ENCODE results near the gene SPANXN2. TPM values are rescaled to one million over a fixed set of nuclear protein-coding genes. Genes with fewer than 3 reads are reported as not detected.

The SPANXN2 gene
- total RNA-seq, 1 donor = not detected

DNA sequence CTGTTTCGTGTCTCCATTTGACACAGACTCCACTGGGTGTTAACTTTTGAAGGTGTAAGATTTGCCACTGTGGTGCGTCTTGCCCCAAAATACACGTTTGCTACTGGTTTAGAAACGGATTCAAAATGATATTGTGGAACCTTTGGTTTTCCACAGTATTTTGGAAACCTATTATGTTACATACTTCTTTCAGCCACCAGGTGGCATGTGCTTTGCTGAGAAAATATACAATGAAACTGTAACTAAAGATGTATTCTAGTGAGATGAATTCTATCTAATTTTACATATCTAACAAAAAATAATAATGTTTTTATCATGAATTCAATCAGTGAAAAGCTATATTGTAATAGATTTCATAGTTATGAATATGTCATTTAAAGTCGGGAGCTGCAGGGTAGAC lies 56.2 kb downstream of the SPANXN2 start:
- no peak overlapping the region for H2AFZ ChIP-seq (ENCODE audit: low read length)
- H3K4me1 ChIP-seq (ENCODE audit: insufficient read depth, low read length) = no peaks in the 10 kb centered on the region
- no peak overlapping the region for H3K4me2 ChIP-seq (ENCODE audit: insufficient read depth, low read length)
- no peak overlapping the region for H3K27ac ChIP-seq (ENCODE audit: low read depth, low read length)
- H3K4me3 ChIP-seq (ENCODE audit: insufficient read depth, low read length) = no peak overlapping the region
- no peaks in the 10 kb centered on the region for H4K20me1 ChIP-seq (ENCODE audit: insufficient read depth, low read length)
- no peaks in the 10 kb centered on the region for H3K36me3 ChIP-seq (ENCODE audit: insufficient read depth, low read length)
- no peak for DNase-seq (ENCODE audit: insufficient read length, low spot score, missing footprints)
- no peaks in the 10 kb centered on the region for H3K79me2 ChIP-seq (ENCODE audit: insufficient read depth, low read length)
- H3K27me3 ChIP-seq (ENCODE audit: insufficient read depth, low read length) = no peaks in the 10 kb centered on the region
- H3K9me3 ChIP-seq (ENCODE audit: low read depth, low read length) = no peaks in the 10 kb centered on the region
- TF ChIP-seq CTCF (IDR thresholded peaks at IDR 0.05; ENCODE audit: extremely low read depth, low read depth, low read length) = peak; percentile 48

- no peak overlapping the region for H3K27ac ChIP-seq (ENCODE audit: low read depth, low read length)
- no peaks in the 10 kb centered on the region for H4K20me1 ChIP-seq (ENCODE audit: insufficient read depth, low read length)
- no peaks in the 10 kb centered on the region for H3K4me1 ChIP-seq (ENCODE audit: insufficient read depth, low read length)
- H3K79me2 ChIP-seq (ENCODE audit: insufficient read depth, low read length) = no peaks in the 10 kb centered on the region
- no peak overlapping the region for H2AFZ ChIP-seq (ENCODE audit: low read length)
- H3K4me2 ChIP-seq (ENCODE audit: insufficient read depth, low read length) = no peak overlapping the region
- no peaks in the 10 kb centered on the region for H3K27me3 ChIP-seq (ENCODE audit: insufficient read depth, low read length)
- no peak for DNase-seq (ENCODE audit: insufficient read length, low spot score, missing footprints)
- TF ChIP-seq CTCF (IDR thresholded peaks at IDR 0.05; ENCODE audit: extremely low read depth, low read depth, low read length) = no peak
- H3K9me3 ChIP-seq (ENCODE audit: low read depth, low read length) = no peaks in the 10 kb centered on the region
- H3K36me3 ChIP-seq (ENCODE audit: insufficient read depth, low read length) = no peaks in the 10 kb centered on the region
- no peak overlapping the region for H3K4me3 ChIP-seq (ENCODE audit: insufficient read depth, low read length)
Measured at GRCh38 chrX:143663755-143664154, 56.8 kb downstream of the SPANXN2 start.

Other genes starting within 250 kb of the SPANXN2 start
- gene SPANXN3, start 203.3 kb downstream of the SPANXN2 start, total RNA-seq = not detected in 2 replicates
- gene SLITRK4, start 84.7 kb downstream of the SPANXN2 start, total RNA-seq = 0.29 and 0.36 TPM in 2 replicates
- gene UBE2NL, start 163.3 kb upstream of the SPANXN2 start, total RNA-seq = not detected in 2 replicates

Data from osteoblast (primary cell).